HG02610 (cell line): ENCODE results near the gene FANCE.
A peak's percentile ranks its signal among the peaks of the same experiment; 100 is the strongest.

Experiments
- ATAC-seq: cut with Tn5 transposase; IDR thresholded peaks from one replicate; pipeline ENCODE4 v1.9.1; 2021; ENCODE audit warnings: mild to moderate bottlenecking, moderate library complexity; ENCODE audit not compliant: unreplicated experiment

The FANCE gene

DNA sequence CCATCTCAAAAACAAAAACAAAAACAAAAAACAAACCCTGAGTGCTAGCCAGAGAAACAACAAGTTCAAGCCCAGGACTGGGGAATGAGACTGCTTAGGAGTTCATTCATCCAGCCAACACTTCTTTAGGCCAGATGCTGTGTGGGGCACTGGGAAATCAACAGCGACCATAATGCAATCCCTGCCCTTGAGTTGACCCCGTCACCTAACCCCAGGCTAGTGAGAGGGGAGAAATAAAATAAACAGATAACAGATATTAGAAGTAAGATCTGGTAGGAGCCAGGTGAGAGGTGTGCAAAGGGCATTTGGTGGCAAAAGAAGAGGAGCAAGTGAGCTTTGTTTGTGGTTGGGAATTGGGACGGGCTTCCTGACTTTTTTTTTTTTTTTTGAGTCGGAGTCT is 11.2 kb downstream of the FANCE start:
- ATAC-seq = no peak

DNA sequence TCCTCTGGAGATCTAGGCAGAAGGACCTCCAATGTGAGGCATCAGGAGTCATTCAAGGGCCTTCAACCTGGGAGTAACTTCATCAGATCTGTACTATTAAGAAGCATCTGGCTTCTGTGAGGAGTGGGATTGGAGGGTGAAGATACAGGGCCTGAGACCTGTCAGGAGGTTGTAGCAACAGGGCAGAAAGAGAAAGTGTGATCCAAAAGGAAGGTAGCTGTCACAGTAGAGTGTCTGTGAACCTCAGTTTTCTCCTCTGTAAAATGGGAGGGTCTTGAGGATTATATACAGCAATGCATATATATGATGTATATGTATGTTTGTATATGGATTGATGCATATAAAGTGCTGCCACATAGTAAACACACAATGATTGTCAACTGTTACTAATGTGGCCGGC is 13.5 kb downstream of the FANCE start:
- no peak for ATAC-seq

GRCh38 chr6:35468181-35468979 is 16.2 kb downstream of the FANCE start, which contains the start of gene RPL10A:
TSS of gene RPL10A (plus strand) at chr6:35468401. CDS start at chr6:35468435, 34 bp downstream.
- peak; percentile 81 for ATAC-seq

DNA sequence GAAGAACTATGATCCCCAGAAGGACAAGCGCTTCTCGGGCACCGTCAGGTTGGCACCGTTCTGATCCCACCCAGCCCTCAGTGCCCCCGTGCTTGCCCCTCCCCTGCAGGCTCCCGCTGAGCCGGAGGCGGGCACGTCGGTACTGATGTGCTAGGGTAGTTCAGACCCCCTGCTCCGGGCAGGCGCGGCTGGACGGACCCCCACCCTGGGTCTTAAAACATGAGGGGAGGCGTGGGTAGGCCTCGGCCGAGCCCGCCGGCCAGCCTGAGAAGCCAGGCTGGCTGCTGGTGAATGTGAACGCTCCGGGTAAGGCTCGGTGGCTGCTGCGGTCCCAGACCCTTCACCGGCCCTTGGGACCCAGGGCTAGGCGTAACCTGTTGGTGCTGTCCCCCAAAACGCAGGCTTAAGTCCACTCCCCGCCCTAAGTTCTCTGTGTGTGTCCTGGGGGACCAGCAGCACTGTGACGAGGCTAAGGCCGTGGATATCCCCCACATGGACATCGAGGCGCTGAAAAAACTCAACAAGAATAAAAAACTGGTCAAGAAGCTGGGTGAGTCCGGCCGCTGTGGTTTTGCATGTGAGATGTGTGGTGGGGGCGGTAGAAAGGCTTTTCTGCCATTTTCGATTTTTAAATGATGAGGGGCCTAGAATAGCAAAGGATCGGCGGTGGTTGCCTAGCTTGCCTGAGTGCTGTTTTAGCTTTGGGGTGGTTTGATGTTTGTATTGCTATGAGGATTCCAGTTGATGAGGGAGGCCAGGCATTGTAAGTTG is 17.0 kb downstream of the FANCE start:
- ATAC-seq = no peak

- no peak for ATAC-seq
These were observed 17.9 kb downstream of the FANCE start for GRCh38 chr6:35469751-35470662.

- no peak for ATAC-seq
These were observed 18.6 kb downstream of the FANCE start for GRCh38 chr6:35470663-35471120.

- ATAC-seq = no peak
These were observed 19.8 kb downstream of the FANCE start for GRCh38 chr6:35471836-35472345.

GRCh38 chr6:35473075-35473849 is 21.1 kb downstream of the FANCE start:
- ATAC-seq = no peak

GRCh38 chr6:35473850-35474130 is 21.7 kb downstream of the FANCE start:
- no peak for ATAC-seq

GRCh38 chr6:35474131-35474941 is 22.2 kb downstream of the FANCE start:
- no peak for ATAC-seq

DNA sequence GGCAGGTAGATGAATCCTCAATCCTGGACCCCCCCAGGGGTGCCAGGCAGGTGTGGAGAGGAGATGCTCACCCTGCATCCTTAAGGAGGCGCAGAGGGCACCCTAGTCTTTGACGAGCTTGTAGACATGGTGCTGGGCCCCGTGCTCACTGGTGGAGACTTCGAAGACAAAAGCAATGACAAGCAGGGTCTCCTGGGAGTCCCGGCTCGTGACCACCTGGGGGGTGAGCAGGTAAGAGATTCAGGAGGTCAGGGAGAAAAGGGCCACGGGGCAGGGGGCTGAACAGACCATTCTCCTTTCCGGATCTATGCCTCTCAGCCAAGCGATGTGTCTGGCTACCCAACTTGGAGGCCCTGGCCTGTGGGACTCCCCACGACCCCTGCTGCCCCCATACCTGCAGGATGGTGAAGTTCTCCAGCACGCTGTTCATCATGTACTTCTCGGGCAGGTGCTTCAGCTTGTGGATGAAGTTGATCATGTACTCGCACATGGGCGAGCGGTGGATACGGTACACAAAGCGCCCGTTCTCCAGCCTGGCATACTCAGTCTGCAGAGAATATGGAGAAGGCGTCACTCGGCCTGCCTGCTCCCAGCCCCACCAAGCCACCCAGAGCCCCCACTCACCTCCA is 22.9 kb downstream of the FANCE start:
- no peak for ATAC-seq

DNA sequence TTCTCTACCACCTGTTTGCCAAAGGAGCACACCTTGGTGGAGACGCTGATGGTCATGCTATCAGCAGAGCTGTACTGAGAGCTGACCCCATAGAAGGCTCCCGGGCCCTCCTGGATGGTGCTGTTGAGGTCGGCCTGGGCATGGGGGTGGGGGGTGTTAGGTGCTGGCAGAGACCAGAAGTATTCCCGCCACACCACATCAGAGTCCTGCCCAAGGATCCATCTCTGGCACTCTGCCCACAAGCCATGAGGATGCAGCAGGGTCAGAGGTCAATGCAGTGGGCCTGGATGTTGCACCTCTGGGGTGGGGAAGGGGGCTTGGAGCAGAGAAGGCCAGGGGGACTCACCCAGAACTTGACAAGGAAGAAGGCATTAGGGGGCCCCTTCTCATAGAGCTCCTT is 23.4 kb downstream of the FANCE start:
- ATAC-seq = no peak

- ATAC-seq = no peak
These were observed 23.9 kb downstream of the FANCE start for GRCh38 chr6:35476004-35476403.

DNA sequence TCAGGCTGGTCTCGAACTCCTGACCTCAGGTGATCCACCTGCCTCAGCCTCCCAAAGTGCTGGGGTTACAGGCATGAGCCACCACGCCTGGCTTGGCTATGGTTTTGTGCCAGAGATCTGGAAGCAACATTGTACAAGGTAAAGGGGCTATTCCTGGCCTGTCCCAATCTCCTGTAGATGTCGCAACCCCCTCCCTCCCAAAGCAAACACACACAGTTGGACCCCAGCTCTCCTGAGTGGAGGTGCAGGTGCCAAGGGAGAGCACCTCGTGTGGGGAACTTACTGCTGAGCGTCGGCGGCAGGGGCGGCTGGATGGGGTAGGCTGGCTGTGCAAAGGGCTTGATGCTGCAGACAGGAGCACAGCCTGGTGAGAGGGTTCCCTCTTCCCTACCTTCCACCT is 24.9 kb downstream of the FANCE start:
- ATAC-seq = no peak

GRCh38 chr6:35477551-35478179 is 25.5 kb downstream of the FANCE start:
- no peak for ATAC-seq

GRCh38 chr6:35478259-35478658 is 26.1 kb downstream of the FANCE start:
- ATAC-seq = no peak

GRCh38 chr6:35480176-35480575 is 28.0 kb downstream of the FANCE start:
- no peak for ATAC-seq

- no peak for ATAC-seq
These were observed 29.1 kb downstream of the FANCE start for GRCh38 chr6:35481226-35481625.

- ATAC-seq = no peak
These were observed 30.9 kb downstream of the FANCE start for GRCh38 chr6:35483062-35483461.
